Activated CD4-positive, alpha-beta T cell treated with anti-CD3 and anti-CD28 coated beads, Interleukin-2, amount 50 U/mL, for 24 hours (primary cell): ENCODE results near the gene CAVIN1.
"Not testable (repeated sequence)": the region's sequence is repeated elsewhere in the genome, so short reads cannot be mapped to it uniquely, and the experiment has no call there.

ENCODE experiments used
- DNase-seq, 2 donors: peaks; one replicate each; pipeline ENCODE4 v3.0.0-alpha.2; 2020; ENCODE audit warnings: low read depth in 1 of 2, low spot score in 1 of 2

Gene CAVIN1

DNA sequence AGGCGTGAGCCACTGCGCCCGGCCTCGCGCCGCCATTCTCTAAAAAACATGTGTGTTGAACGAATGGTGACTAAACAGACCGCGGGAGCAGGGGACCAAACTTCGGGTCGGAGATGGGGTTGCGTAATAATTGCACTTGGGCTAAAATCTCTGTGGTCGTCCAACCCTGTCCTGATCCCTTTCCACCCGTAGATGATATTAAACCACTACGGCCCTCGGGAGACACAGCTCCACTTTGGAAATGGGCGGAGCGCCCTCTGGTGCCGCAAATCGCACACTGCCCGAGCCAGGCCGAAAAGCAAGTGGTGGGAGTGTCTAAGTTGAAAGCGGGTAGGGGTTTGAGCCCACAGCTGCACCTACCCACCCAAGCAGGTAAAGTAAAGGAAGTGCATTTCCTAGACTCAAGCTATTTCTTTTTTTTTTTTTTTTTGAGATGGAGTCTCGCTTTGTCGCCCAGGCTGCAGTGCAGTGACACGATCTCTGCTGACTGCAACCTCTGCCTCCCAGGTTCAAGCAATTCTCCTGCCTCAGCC lies 17.0 kb downstream of the CAVIN1 start:
- peak; percentile 71 to 75 for DNase-seq

DNA sequence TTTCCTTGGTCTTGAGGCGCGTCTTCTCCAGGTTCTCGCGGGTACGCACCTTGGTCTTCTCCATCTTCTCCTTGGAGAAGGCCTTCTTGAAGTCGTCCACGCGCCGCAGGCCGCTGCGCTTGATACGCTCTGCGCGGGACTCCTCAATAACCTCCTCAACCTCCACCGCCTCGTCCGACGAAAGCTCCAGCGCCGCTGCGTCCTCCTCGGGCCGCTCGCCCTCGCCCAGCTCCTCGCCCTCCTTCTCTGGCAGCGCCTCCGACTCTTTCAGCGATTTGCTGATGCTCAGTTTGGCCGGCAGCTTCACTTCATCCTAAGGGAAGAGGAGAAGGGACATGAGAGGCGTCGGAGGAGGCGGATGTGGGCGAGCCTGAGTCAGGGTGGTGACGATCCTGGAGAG lies 18.0 kb downstream of the CAVIN1 start:
- DNase-seq, result no peak

DNA sequence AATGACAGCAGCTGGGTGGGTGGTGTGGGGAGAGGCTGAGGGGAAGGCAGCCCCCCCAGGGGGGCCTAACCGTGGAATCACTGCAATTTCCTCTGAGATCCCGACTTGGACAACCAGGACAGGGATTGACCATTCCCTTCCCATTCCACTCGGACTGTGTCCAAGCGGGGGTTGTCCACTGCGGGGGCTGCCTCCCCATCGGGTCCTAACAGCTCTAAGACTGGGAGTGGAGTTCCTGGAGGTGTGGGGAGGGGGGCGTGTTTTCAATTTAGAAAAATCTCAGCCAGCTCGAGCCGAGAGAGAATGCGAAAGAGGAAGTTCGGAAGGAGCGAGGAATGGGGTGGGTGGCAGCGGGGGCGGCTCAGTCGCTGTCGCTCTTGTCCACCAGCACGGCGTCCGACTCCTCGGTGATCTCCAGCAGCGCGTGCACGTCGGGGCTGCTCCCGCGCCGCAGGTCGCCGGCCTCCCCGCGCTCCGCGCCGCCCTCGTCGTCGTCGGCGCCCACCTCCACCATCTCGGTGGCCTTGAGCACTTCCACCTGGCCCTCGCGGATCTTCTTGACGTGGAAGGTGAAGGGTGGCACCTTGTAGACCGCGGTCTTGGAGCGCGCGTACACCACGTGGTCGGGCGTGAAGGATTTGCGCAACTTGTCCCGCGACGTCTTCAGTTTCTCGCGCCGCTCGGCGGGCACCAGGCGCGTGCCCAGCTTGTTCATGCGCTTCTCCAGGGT lies 18.6 kb downstream of the CAVIN1 start:
- DNase-seq, result no peak

DNA sequence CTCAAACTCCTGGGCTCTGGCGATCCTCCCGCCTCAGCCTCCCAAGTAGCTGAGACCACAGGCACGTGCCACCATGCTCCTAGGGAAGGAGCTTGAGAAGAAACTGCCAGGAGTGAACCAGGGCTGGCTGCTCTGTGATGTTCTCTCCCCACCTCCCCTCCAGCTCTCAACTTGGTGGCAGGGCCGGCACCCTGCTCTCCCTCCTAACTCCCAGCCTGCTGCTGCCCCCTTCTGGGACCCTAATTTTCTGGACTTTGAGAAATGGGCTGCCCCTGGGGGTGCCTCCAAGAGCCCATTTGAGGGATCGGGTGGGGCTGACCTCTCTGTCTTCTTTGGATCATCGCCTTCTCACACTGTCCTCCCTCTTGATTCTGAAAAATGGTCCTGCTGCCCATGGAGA lies 19.9 kb downstream of the CAVIN1 start:
- DNase-seq, result peak in 1 of 2 donors; percentile 38

DNA sequence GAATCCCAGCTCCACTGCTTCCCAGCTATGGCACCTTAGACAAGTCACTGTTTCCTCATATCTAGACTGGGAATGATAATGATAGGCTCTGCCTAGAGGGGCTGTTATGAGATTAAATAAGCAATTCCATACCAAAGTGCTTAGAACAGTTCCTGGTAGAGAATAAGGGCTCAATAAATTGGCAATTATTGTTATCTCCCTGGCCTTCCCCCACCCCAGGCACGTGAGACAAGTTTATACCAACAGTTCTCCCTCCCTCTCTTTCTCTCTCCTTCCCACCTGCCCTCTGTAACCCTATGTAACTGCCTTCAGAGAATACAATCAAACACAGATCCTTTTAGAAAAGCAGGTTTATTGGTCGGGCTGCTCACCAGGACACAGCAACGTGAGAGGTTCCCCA lies 20.9 kb downstream of the CAVIN1 start:
- no peak for DNase-seq

DNA sequence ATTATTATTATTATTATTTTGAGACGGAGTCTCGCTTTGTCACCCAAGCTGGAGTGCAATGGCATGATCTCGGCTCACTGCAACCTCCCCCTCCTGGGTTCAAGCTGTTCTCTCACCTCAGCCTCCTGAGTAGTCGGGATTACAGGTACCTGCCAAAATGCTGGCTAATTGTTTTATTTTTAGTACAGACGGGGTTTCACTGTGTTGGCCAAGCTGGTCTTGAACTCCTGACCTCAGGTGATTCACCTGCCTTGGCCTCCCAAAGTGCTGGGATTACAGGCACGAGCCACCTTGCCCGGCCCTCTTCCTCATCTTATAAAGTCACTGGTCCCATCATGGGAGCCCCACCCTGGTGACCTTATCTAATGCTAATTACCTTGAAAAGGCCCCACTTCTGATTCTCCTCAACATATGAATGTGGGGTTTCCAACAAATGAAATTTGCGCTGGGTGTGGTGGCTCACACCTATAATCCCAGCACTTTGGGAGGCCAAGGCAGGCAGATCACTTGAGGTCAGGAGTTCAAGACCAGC lies 22.1 kb downstream of the CAVIN1 start:
- DNase-seq, result not testable (repeated sequence)

DNA sequence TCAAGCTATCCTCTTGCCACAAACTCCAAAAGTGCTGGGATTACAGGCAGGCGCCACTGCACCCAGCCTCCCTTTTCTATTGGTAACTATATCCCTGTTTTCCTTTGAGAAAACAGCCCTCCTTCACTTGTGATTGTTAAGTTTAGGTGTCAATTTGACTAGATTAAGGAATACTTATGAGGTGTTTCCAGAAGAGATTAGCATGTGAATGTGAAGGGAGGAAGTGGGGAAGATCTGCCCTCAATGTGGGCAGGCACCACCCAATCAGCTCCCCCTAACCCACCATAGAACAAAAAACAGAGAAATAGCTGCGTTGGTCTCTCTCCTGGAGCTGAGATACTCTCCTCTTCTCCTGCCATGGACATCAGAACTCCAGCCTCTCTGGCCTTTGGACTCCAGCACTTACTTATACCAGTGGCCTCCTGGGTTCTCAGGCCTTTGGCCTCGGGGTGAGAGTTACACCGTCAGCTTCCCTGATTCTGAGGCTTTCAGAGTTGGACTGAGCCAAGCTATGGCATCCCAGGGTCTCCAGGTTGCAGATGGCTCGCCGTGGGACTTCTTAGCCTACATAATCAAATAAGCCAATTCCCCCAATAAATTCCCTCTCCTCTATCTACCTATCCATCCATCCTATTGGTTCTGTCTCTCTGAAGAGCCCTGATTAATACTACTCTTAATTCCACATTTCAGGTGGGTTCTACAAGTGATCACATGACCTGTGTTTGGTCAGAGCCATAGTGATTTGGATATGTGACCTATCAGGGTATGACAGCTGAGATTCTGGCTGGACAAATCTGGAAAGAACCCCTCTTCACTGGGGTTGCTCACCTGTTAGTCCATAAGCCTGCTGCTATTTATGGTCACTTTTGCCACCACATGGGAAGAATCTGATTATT lies 22.9 kb downstream of the CAVIN1 start:
- no peak for DNase-seq

DNA sequence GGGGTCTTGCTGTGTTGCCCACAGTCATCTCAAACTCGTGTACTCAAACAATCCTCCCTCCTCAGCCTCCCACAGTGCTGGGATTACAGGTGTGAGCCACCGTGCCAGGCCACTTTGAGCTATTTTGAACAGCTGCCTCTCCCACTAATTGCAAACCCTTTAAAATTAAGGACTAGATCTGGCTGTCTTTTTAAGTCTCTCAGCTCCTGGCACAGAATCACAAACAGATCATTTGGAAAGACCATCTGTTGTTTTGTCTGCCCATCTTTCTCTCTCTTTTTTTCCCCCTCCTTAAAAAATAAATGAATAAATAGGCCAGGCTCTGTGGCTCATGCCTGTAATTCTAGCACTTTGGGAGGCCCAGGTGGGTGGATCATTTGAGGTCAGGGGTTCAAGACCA lies 23.9 kb downstream of the CAVIN1 start:
- DNase-seq, result no peak

DNA sequence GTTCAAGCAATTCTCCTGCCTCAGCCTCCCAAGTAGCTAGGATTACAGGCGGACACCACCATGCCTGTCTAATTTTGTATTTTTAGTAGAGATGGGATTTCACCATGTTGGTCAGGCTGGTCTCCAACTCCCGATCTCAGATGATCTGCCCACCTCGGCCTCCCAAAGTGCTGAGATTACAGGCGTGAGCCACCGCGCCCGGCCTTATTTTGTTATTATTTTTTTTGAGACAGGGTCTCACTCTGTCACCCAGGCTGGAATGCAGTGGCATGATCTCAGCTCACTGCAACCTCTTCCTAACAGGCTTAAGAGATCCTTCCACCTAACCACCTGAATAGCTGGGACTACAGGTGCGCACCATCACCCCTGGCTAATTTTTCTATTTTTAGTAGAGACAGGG lies 27.5 kb downstream of the CAVIN1 start:
- not testable (repeated sequence) for DNase-seq

DNA sequence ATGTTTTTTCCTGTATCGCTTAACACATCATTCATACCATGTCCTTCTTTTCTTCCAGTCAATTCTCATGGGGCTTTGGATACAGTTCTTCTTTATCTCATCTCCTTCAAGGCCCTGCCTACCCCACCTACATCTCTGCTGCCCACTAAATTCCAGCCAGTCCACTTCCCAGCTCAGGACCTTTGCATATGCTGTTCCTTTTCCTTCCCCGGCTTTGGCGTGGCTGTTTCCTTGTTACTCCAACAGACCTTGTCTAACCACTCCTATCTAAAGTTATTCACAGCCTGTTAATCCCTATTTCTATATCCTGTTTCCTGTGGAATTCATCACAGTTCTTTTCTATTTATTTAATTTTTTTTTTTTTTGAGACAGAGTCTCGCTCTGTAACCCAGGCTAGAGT lies 28.2 kb downstream of the CAVIN1 start:
- no peak for DNase-seq

DNA sequence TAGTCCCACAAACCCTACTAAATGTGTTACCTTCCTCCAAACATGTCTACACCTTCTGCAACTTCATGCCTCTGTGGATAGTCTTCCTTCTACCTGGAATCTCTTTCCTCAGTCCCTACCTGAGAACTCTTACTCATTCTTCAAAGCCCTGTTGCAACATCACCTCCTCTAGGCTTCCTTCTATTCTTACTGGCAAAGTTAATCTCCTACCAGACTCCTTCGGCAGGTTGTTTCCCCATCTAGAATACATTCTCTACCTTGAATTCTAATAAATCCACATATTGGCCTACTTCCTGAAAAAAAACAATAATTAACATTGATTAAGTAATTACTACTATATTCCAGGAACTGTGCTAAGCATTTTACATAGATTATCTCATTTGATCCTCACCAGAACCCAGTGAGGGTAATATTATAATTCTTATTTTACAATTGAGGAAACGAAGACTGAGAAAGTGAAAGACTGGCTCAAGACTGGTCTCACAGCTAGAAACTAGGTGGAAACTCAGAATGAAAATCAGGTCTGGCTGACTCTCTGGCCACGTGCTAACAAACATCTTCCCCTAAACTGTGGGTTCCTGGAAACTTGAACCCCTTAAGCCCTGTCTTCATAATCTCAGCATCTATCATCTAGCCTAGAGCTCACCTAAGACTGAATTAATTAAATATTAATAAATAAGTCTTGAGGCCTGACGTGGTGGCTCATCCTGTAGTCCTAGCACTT lies 30.2 kb downstream of the CAVIN1 start:
- DNase-seq, result no peak

DNA sequence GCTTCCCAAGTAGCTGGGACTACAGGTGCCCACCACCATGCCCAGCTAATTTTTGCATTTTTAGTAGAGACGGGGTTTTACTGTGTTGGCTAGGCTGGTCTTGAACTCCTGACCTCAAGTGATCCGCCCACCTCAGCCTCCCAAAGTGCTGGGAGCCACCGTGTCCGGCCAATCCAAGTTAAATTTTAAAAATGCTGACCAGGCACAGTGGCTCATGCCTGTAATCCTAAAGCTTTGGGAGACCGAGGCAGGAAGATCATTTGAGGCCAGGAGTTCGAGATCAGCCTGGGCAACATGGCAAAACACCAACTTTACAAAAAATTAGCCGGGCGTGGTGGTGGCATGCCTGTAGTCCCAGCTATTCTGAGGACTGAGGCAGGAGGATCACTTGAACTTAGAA lies 31.6 kb downstream of the CAVIN1 start:
- not testable (repeated sequence) for DNase-seq

DNA sequence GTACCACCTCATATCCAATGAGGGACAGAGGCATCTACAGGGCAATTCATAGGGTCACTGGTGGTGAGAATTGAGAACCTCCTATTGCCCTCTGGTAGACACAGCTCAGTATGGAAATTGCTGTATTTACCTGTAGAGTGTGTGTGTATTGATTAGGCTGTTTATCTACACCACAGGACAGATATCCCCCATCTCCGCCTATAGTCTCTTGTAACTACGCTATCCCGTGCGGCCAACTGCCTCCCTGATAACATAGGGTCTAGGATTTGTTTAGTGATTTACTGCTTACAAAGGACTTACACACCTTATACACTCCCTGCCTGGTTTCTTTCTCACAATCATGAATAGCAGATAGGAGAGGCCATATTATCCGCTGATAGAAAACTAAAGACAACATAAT lies 33.2 kb downstream of the CAVIN1 start:
- DNase-seq, result no peak

DNA sequence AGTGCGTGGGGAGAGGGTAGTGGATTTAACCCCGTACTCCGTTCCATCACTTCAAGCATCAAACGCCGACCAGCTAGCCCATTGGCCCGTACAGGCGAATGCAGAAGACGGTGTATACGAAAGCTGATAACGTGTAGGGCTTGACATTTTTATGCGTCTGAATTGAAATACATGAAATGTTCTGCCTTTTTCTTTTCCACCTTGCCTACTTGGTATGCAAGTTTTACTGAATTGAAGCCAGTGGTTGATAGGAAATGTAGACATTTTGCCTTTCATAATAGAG lies 34.0 kb downstream of the CAVIN1 start:
- DNase-seq, result no peak

DNA sequence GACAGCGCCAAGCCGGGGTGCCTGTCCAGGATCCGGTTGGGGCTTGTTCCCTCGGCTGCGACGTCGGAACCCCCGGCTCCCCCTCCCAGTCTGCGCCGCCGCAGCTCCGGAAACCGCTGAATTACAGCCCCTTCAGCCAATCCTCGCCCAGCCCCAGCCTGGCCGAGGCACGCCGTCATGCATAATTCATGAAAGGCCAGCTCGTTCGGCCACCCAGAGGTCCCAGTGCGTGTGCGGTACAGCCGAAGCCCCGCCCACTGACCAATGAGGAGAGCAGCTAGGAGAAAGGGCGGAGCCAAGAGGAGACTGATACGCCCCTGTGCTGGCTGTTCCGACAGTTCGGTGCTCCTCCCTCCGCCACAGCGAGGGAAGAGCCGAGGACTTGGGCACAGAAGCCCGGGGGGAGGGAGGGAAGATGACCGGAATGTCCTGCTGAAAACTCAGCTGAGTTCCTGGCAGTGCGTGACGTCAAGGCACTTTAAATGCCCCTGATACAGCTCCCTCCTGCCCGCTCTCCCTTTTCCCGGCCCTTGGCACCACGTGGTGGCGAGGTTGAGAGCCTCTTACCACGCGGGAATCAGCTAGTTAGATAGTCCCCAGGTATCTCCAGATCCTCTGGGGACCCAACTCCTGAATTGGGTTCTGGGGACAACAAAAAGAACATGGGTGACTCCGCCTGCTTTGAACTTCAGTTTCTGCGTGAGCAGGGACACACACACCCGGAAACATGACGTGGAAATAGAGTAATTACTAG lies 34.5 kb downstream of the CAVIN1 start, which contains the start of gene STAT3:
STAT3 (minus strand) TSS at position 62 of the 754 bp plus-strand sequence. CDS start 39,926 bp downstream, outside the sequence.
- DNase-seq, result peak; percentile 100

DNA sequence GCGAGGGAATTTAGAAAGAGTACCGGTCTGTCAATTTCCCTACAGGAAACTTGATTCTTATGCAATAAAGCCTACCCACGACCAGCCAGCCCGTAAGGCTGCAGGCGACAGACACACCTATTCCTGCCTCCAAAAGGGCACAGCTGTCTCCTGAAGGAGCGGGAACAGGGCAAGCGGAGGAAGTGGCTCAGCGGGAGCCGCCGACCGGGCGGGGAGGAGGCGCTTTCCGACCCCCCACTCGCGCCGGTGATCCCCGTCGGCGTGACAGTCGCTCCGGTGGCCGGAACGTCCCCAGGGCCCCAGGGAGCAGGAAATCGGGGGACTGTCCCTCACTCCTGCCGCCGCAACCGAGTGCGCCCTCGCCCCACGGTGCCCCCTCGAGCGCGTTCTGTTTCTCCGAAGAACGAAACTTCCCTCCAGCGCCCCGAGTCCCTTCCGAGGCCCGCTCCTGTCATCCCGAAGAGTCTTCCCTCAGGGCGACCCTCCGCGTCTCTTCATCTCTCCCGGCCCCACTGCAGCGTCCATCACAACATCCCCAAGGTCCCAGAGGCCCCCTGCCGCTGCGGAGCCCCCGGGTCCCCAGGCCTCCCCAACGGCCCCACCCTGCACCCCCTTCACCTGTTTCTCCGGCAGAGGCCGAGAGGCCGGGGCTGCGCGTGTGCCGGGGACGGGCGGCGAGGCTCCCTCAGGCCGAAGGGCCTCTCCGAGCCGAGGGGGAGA lies 35.2 kb downstream of the CAVIN1 start:
- no peak for DNase-seq

DNA sequence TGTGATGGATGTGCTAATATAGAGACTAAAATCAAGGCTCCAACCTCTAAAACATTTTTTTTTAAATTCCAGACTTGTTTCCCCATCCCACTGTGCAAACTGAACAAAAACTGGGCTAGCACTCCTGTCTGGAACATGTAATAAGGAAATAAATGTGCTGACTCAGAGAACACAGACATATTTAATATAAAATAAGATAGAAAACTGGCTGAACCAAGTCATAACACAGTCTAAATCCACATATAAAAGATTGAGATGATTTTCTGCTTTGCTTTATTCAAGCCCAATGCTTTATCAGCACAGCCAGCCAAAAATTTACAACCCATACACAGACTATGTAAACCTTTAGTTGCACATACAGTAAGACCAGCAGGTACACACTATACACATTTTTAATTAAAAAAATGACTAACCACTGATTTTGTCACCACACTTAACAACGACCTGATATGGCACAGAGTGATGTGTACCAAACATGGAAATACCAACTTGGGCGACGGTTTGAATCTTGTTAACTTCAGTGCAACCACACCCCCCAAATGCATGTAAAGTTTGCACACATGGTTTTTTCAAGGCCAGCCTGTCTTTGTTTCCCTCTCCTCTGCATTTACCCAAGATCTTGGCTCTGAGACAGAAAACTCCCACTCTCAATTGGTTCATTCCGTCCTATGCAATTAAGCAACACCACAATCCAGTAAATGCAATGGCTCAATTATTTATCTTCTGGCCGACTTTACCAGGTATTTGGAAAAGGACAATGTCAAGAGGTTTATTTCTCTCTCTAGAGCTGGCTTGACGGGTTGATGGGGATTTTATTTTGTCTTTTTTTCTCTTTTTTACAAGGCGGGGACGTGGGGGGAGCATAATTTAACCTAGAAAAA lies 36.0 kb downstream of the CAVIN1 start:
- no peak for DNase-seq

DNA sequence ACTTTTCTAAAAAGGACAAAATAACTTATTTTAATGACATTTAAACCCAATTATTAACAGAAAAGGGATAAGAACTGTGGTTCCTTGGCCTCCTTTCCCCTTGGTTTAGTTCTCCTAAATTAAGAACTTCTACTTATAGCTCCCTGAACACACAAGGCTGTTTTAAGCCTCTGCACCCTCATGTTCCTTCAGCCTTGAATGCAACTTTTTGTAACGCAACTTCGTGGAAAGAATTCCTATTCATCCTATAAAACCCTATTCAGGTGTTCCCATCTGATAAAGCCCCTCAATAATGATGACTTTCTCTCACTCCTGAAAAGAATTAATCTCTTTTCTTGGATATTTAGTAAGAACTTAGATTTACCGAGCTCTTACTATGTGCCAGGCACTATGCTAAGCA lies 41.2 kb downstream of the CAVIN1 start:
- no peak for DNase-seq

DNA sequence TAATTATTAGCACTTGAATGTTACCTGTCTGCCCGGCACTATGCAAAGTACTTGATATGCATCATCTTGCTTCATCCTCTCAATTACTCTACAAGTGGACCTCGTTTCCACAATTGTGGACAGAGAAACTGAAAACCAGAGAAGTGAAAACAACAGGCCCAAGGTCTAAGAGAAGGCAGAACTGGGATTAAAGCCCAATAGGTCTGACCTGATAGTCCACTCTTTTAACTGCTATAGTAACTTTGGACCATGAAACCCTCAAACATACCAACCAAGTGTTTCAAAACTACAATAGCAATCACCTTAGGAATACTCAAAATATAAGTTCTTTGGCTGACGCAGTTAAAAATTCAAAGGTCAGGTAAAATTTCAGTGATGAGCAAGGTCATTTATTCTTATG lies 42.1 kb downstream of the CAVIN1 start:
- no peak for DNase-seq
